Stomach (tissue), 19 donors: Measurements from ENCODE around the gene ERG. TPM values are rescaled to one million over a fixed set of nuclear protein-coding genes. Genes with fewer than 3 reads are reported as not detected.

Source experiments
- DNase-seq, 2 donors: peaks; one replicate each; pipeline versions ENCODE4 v3.0.0 to v3.0.0-alpha.2; 2013 to 2019
- H3K27ac ChIP-seq, 5 donors: fragments of 200-600 bp in 4 of 5; sonication (generic) in 4 of 5; one replicate each; pipeline ENCODE4 v1.5.1; 2013 to 2019; ENCODE audit warnings: mild to moderate bottlenecking in 1 of 5, moderate library complexity in 1 of 5
- H3K27me3 ChIP-seq, 3 donors: fragments of 200-600 bp; sonication (generic); one replicate each; pipeline ENCODE4 v1.5.1; 2017 to 2019; ENCODE audit warnings: mixed run types in 1 of 3
- H3K36me3 ChIP-seq, 4 donors: fragments of 200-600 bp; sonication (generic); 1 replicate in 3 of 4; 2 replicates in 1 of 4; pipeline ENCODE4 v1.5.1; 2016 to 2019
- H3K4me1 ChIP-seq, 4 donors: fragments of 200-600 bp; sonication (generic); one replicate each; pipeline ENCODE4 v1.5.1; 2016 to 2019
- H3K4me3 ChIP-seq, 4 donors: fragments of 200-600 bp; sonication (generic) in 3 of 4; one replicate each; pipeline ENCODE4 v1.5.1; 2016 to 2019; ENCODE audit warnings: mild to moderate bottlenecking in 1 of 4
- H3K9me3 ChIP-seq, 4 donors: fragments of 200-600 bp; sonication (generic); one replicate each; pipeline ENCODE4 v1.5.1; 2016 to 2019
- CTCF ChIP-seq, 7 experiments: fragments of 450-650 bp in 4 of 7; fragments of 200-600 bp in 3 of 7; sonication (generic) in 3 of 7; IDR thresholded peaks; one replicate each; pipeline ENCODE4 v1.5.1; 2016 to 2019; ENCODE audit warnings: antibody characterized with exemption in 7 of 7, control low read depth in 2 of 7, mild to moderate bottlenecking in 1 of 7
- EP300 ChIP-seq: sonication (generic); formaldehyde crosslinking; IDR thresholded peaks from one replicate; pipeline ENCODE4 v1.6.1; 2017; ENCODE audit warnings: antibody characterized with exemption
- POLR2A ChIP-seq, 4 donors: fragments of 450-650 bp; IDR thresholded peaks; one replicate each; pipeline ENCODE4 v1.6.1; 2016; ENCODE audit warnings: antibody characterized with exemption in 4 of 4, control low read depth in 2 of 4, mild to moderate bottlenecking in 1 of 4, moderate library complexity in 1 of 4
- POLR2AphosphoS5 ChIP-seq, 3 donors: sonication (generic); formaldehyde crosslinking; IDR thresholded peaks; one replicate each; pipeline ENCODE4 v1.6.1; 2016; ENCODE audit warnings: antibody characterized with exemption in 3 of 3
- WGBS, 5 donors: extraction: QIAGEN DNeasy Blood & Tissue Kit in 3 of 5; methylation state at CpG; one replicate each; pipeline versions ENCODE4 v1.1.5 to v1.1.7; 2013 to 2018; 5-methylcytosine and 5-hydroxymethylcytosine counted together
- intact Hi-C: fragments of 100-400 bp; cut with DNase I; formaldehyde crosslinking; loops from one replicate; pipeline ENCODE4 v1.15.1; 2023; ENCODE audit warnings: low total_unique reads
- long read RNA-seq, 10 donors: transcript quantifications; one replicate each; lab custom pipeline, GENCODE V29; 2026
- polyA plus RNA-seq, 3 donors: library from polyadenylated mRNA; stranded (reverse); fragments of 200-250 nt; gene quantifications; one replicate each; pipeline ENCODE4 v1.2.3, GENCODE V29; 2013
- total RNA-seq, 5 donors: library from RNA; depleted of rRNA; stranded (reverse); fragments of >200 nt; gene quantifications; one replicate each; pipeline versions ENCODE4 v1.1.0 to v1.2.3, GENCODE V29; 2014 to 2016
- donor health status: healthy with polysubstance abuse.
- donor health status: Bipolar disorder and iron deficiency.
- donor health status: healthy.

Gene ERG
- total RNA-seq, result 10 to 100 TPM in 1 of 5 donors, 1 to 10 TPM in 2, under 1 TPM in 1, not detected in 1; 0.58 to 14.5 (median 7.1) TPM
- polyA plus RNA-seq, result 1 to 10 TPM; 2.7 to 5.5 (median 3.8) TPM
- long read RNA-seq, donor 1, result 0 reads
- long read RNA-seq, donor 2, full-length matches to known transcripts, result 2 of 2 reads
- long read RNA-seq, donor 2, partial matches to known transcripts, result 0 of 2 reads
- long read RNA-seq, donor 2, other reads (novel, unspliced or antisense), result 0 of 2 reads
- long read RNA-seq, donor 3, result 0 reads
- long read RNA-seq, donor 4, result 0 reads
- long read RNA-seq, donor 5, full-length matches to known transcripts, result 3 of 3 reads
- long read RNA-seq, donor 5, partial matches to known transcripts, result 0 of 3 reads
- long read RNA-seq, donor 5, other reads (novel, unspliced or antisense), result 0 of 3 reads
- long read RNA-seq, donor 6, full-length matches to known transcripts, result 1 of 1 reads
- long read RNA-seq, donor 6, partial matches to known transcripts, result 0 of 1 reads
- long read RNA-seq, donor 6, other reads (novel, unspliced or antisense), result 0 of 1 reads
- long read RNA-seq, donor 7, full-length matches to known transcripts, result 2 of 2 reads
- long read RNA-seq, donor 7, partial matches to known transcripts, result 0 of 2 reads
- long read RNA-seq, donor 7, other reads (novel, unspliced or antisense), result 0 of 2 reads
- long read RNA-seq, donor 8, full-length matches to known transcripts, result 1 of 1 reads
- long read RNA-seq, donor 8, partial matches to known transcripts, result 0 of 1 reads
- long read RNA-seq, donor 8, other reads (novel, unspliced or antisense), result 0 of 1 reads
- long read RNA-seq, donor 9, result 0 reads
- long read RNA-seq, donor 10, result 0 reads

DNA sequence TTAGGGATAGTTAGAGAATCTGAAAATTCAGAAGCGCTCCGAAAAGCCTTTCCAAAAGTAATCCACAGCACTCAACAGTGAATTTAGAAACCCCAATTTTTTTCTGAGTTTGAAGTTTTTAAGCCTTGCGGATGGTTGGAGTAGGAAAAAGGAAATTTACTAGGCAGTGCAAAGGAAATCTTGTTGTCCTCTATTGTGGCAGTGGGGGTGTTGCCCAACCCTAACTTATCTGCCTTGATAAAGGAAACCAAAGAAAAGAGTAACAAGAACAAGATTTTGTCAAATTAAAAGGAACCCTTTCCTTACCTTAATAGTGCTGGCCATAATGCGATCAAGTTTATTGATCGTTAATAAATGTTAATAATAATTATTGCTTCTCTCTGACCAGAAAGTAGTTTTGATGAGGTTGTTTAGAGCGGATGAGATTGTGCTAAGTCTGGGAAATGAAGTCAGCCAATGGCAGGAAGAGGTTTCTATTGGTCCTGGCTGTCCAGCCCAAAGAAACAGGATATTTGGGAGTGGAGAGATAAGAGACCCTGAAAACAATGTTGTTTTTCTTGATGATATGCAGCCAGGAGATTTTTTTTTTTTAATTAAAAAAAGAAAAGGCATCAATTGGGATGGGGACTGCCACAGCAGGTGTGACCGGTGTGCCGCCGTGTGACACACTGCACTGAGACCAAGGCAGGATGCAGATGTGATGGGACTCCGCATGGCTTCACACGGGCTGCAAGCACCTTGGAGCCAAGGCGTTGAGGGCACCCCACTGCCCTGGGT lies at the start of gene ERG:
ERG (minus strand) TSS at position 421 of the 777 bp plus-strand sequence; CDS start at position 324, 97 bp downstream.
- intact Hi-C loops, result no loop called here
- no peaks in the 10 kb centered on the region for H3K9me3 ChIP-seq
- DNase-seq, result peak in 1 of 2 donors; percentile 45
- peak within 1 kb of the TSS; percentile 11 to 34 (median 22) for H3K4me3 ChIP-seq
- no peaks in the 10 kb centered on the region for H3K4me1 ChIP-seq
- peak within 1 kb of the TSS in 4 of 5 donors; percentile 42 to 73 (median 53) for H3K27ac ChIP-seq
- peak in 1 of 3 donors; percentile 28 for TF ChIP-seq POLR2AphosphoS5 (IDR thresholded peaks at IDR 0.05)
- TF ChIP-seq EP300, result no peak
- TF ChIP-seq POLR2A (IDR thresholded peaks at IDR 0.05), result no peak
- 57 to 72% (median 62%) methylated on average over 12 of the region's 12 CpGs for WGBS, 5 donors
- H3K36me3 ChIP-seq, result no peaks in the 10 kb centered on the region
- peaks cover 0 to 11% (median 0%) of the 10 kb centered on the region in 3 donors for H3K27me3 ChIP-seq

- H3K36me3 ChIP-seq, result no peaks in the 10 kb centered on the region
- no peak for DNase-seq
- peak overlapping the region in 1 of 5 donors; percentile 50 for H3K27ac ChIP-seq
- no peaks in the 10 kb centered on the region for H3K9me3 ChIP-seq
- intact Hi-C loops, result no loop called here
- TF ChIP-seq CTCF (IDR thresholded peaks at IDR 0.05) (no peak), POLR2A (IDR thresholded peaks at IDR 0.05) (no peak), POLR2AphosphoS5 (IDR thresholded peaks at IDR 0.05) (no peak), EP300 (no peak)
- H3K4me3 ChIP-seq, result no peak overlapping the region
- WGBS, 5 donors, result 70 to 91% (median 76%) methylated on average over 2 of the region's 2 CpGs
- no peaks in the 10 kb centered on the region for H3K4me1 ChIP-seq
- no peaks in the 10 kb centered on the region for H3K27me3 ChIP-seq
These were observed 46.4 kb upstream of the ERG start for GRCh38 chr21:38544661-38545060.

GRCh38 chr21:38542263-38542662 lies 44.0 kb upstream of the ERG start:
- Histone ChIP-seq H3K36me3 (no peaks in the 10 kb centered on the region), H3K9me3 (no peaks in the 10 kb centered on the region), H3K4me3 (no peak overlapping the region), H3K4me1 (no peaks in the 10 kb centered on the region), H3K27ac (no peak overlapping the region), H3K27me3 (no peaks in the 10 kb centered on the region)
- DNase-seq, result peak in 1 of 2 donors; percentile 46
- 62 to 81% (median 68%) methylated on average over 4 of the region's 4 CpGs for WGBS, 5 donors
- no peak for TF ChIP-seq EP300
- TF ChIP-seq CTCF (IDR thresholded peaks at IDR 0.05), result no peak
- no peak for TF ChIP-seq POLR2AphosphoS5 (IDR thresholded peaks at IDR 0.05)
- no peak for TF ChIP-seq POLR2A (IDR thresholded peaks at IDR 0.05)
- intact Hi-C loops, result no loop called here

- DNase-seq, result no peak
- intact Hi-C loops, result no loop called here
- H3K9me3 ChIP-seq, result no peaks in the 10 kb centered on the region
- WGBS, 5 donors, result 48 to 58% (median 53%) methylated on average over 1 of the region's 1 CpG
- TF ChIP-seq POLR2A (IDR thresholded peaks at IDR 0.05), result no peak
- TF ChIP-seq EP300, result no peak
- no peak for TF ChIP-seq POLR2AphosphoS5 (IDR thresholded peaks at IDR 0.05)
- no peak for TF ChIP-seq CTCF (IDR thresholded peaks at IDR 0.05)
- no peak overlapping the region for H3K4me3 ChIP-seq
- H3K4me1 ChIP-seq, result no peaks in the 10 kb centered on the region
- no peaks in the 10 kb centered on the region for H3K36me3 ChIP-seq
- no peak overlapping the region for H3K27ac ChIP-seq
- H3K27me3 ChIP-seq, result no peaks in the 10 kb centered on the region
These were observed 40.1 kb upstream of the ERG start for GRCh38 chr21:38538353-38538752.
